ENCODE data around the gene TNS3.

Gene TNS3

GRCh38 chr7:47460251-47460989 is 121.5 kb downstream of the TNS3 start:
- TF ChIP-seq, protein P1, sequence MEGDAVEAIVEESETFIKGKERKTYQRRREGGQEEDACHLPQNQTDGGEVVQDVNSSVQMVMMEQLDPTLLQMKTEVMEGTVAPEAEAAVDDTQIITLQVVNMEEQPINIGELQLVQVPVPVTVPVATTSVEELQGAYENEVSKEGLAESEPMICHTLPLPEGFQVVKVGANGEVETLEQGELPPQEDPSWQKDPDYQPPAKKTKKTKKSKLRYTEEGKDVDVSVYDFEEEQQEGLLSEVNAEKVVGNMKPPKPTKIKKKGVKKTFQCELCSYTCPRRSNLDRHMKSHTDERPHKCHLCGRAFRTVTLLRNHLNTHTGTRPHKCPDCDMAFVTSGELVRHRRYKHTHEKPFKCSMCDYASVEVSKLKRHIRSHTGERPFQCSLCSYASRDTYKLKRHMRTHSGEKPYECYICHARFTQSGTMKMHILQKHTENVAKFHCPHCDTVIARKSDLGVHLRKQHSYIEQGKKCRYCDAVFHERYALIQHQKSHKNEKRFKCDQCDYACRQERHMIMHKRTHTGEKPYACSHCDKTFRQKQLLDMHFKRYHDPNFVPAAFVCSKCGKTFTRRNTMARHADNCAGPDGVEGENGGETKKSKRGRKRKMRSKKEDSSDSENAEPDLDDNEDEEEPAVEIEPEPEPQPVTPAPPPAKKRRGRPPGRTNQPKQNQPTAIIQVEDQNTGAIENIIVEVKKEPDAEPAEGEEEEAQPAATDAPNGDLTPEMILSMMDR (conservative IDR thresholded peaks at IDR 0.05; ENCODE audit: low read depth, low read length): no peak
- DNase-seq (ENCODE audit: low read depth): no peak
- no peak overlapping the region for H3K4me3 ChIP-seq (ENCODE audit: low read depth, low read length)

GRCh38 chr7:47458486-47458885 is 123.4 kb downstream of the TNS3 start:
- DNase-seq (ENCODE audit: low read depth): no peak
- no peak overlapping the region for H3K4me3 ChIP-seq (ENCODE audit: low read depth, low read length)
- TF ChIP-seq, protein P1 (conservative IDR thresholded peaks at IDR 0.05; ENCODE audit: low read depth, low read length): no peak

- no peak overlapping the region for H3K4me3 ChIP-seq (ENCODE audit: low read depth, low read length)
- DNase-seq (ENCODE audit: low read depth): peak; percentile 89
- TF ChIP-seq, protein P1 (conservative IDR thresholded peaks at IDR 0.05; ENCODE audit: low read depth, low read length): no peak
Observed at GRCh38 chr7:47458057-47458456, 123.9 kb downstream of the TNS3 start.

DNA sequence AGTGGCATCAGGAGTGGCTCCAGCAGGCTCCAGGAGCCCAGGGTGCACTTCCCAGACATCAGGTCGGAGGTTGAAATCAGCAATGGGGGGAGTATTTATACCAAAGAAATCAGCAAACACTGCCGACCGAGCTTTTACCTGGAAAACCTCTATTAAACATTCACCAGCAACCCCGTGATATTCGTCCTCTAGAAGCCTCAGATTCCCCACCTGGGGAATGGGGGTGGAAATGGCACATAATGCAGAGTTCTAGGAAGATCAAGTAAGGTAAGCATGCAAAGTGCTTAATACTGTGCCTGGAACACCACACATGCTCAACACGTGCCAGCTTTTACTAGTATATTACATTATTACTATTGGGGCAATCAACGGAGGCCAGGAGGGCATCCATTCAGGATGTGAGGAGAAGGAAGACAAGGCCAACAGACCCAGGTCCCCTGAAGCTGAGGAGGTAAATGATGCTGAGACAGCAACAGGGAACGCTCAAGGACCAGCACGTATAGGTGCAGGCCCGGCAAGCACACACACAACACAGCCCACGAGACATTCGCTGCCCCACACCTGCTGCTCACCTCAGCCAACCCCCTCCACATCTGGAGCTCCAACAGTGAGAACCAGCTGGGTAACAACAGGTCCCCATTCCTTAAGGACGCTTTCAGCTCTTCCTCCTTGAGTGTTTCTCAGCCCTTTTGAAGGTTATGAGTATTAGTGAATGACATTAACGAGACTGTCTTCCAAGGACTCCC is 125.5 kb downstream of the TNS3 start:
- TF ChIP-seq, protein P1 (conservative IDR thresholded peaks at IDR 0.05; ENCODE audit: low read depth, low read length): no peak
- no peak overlapping the region for H3K4me3 ChIP-seq (ENCODE audit: low read depth, low read length)
- DNase-seq (ENCODE audit: low read depth): no peak

DNA sequence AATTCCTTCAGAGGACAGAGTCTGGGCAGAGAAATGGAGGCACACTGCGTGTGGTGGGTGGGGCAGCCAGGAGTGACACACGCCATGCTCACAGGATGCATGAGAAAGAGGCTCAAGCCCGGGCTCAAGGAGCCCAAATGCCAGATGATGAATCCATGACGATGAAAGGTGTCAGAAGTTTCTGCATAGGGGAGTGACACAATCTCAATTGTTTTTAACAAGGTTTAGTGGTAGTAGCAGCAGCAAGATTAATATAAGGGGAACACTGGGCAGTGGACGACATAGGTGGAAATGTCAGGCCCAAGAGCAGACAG is 126.1 kb downstream of the TNS3 start:
- TF ChIP-seq, protein P1 (conservative IDR thresholded peaks at IDR 0.05; ENCODE audit: low read depth, low read length): no peak
- H3K4me3 ChIP-seq (ENCODE audit: low read depth, low read length): no peak overlapping the region
- DNase-seq (ENCODE audit: low read depth): no peak

GRCh38 chr7:47454974-47455871 is 126.7 kb downstream of the TNS3 start:
- TF ChIP-seq, protein P1 (conservative IDR thresholded peaks at IDR 0.05; ENCODE audit: low read depth, low read length): no peak
- DNase-seq (ENCODE audit: low read depth): no peak
- no peak overlapping the region for H3K4me3 ChIP-seq (ENCODE audit: low read depth, low read length)

Measured in choroid plexus epithelial cell (primary cell).